K562 (cell line): ENCODE measurements around the gene GDAP2. TPM values are rescaled to one million over a fixed set of nuclear protein-coding genes. Genes with fewer than 3 reads are reported as not detected.

Experiments
- ATF1 ChIP-seq, 2 experiments: fragments of 450-650 bp in 1 of 2; IDR thresholded peaks; 2 replicates each; pipeline ENCODE4 v1.6.1; 2016; ENCODE audit warnings: missing compliant biosample characterization in 1 of 2, missing genetic modification characterization in 1 of 2
- FOXJ3 ChIP-seq: sonication (generic); formaldehyde crosslinking; IDR thresholded peaks from 2 replicates; pipeline ENCODE4 v1.4.0; 2020; ENCODE audit warnings: mild to moderate bottlenecking, missing genetic modification reagents
- IFI16 ChIP-seq: fragments of 250-450 bp; sonication (Bioruptor Pico); IDR thresholded peaks from 2 replicates; pipeline ENCODE4 v2.1.2; 2022; ENCODE audit warnings: mild to moderate bottlenecking, inconsistent platforms
- PCBP2 ChIP-seq: fragments of 200-400 bp; formaldehyde crosslinking; IDR thresholded peaks from 2 replicates; pipeline ENCODE4 v1.6.1; 2018; ENCODE audit warnings: low read length, low read depth, mild to moderate bottlenecking, moderate library complexity; ENCODE audit not compliant: poor library complexity, severe bottlenecking
- PHB2 ChIP-seq: fragments of 450-650 bp; IDR thresholded peaks from 2 replicates; pipeline ENCODE4 v1.6.1; 2017; ENCODE audit warnings: low read depth
- SIN3B ChIP-seq: fragments of 450-650 bp; IDR thresholded peaks from 2 replicates; pipeline ENCODE4 v1.6.1; 2017; ENCODE audit warnings: low read depth, mild to moderate bottlenecking, moderate library complexity
- U2AF1 ChIP-seq: fragments of 200-400 bp; formaldehyde crosslinking; optimal IDR thresholded peaks from 2 replicates; pipeline ENCODE3; 2017; ENCODE audit warnings: mild to moderate bottlenecking, low read depth, low read length, moderate library complexity
- ZFP1 ChIP-seq: fragments of 450-650 bp; formaldehyde crosslinking; IDR thresholded peaks from 2 replicates; pipeline ENCODE4 v1.4.0; 2020; ENCODE audit warnings: mild to moderate bottlenecking, mixed read lengths
- ZFPM2 ChIP-seq: fragments of 250-450 bp; sonication (Bioruptor Pico); IDR thresholded peaks from 2 replicates; pipeline ENCODE4 v1.5.1; 2022; ENCODE audit warnings: mild to moderate bottlenecking
- ZKSCAN8 ChIP-seq: fragments of 200-800 bp; sonication (Bioruptor generic); IDR thresholded peaks from 2 replicates; pipeline ENCODE4 v1.6.1; 2016; ENCODE audit warnings: missing genetic modification characterization, missing compliant biosample characterization
- ZNF146 ChIP-seq: IDR thresholded peaks from one replicate; pipeline ENCODE4 v1.6.1; 2018; ENCODE audit warnings: missing compliant biosample characterization; ENCODE audit not compliant: unreplicated experiment
- ZNF165 ChIP-seq: fragments of 250-450 bp; sonication (Bioruptor Pico); IDR thresholded peaks from 2 replicates; pipeline ENCODE4 v1.4.0; 2020; ENCODE audit warnings: borderline replicate concordance
- ZNF76 ChIP-seq: fragments of 250-450 bp; sonication (Bioruptor Pico); IDR thresholded peaks from 2 replicates; pipeline ENCODE4 v1.4.0; 2020; ENCODE audit warnings: mild to moderate bottlenecking, moderate library complexity, borderline replicate concordance
- polyA plus RNA-seq, 8 experiments: library from polyadenylated mRNA; depleted of rRNA in 4 of 8; stranded (reverse) in 5 of 8; unstranded in 3 of 8; fragments of >200 nt; fragmentation: Nextera tagmentation in 2 of 8; fragmentation: Illumina TruSeq in 1 of 8; extraction: Ambion mirVana in 2 of 8; extraction: Trizol in 1 of 8; gene quantifications; 2 replicates each; pipeline versions ENCODE4 v1.2.1 to v1.2.3, GENCODE V29; 2011 to 2014; ENCODE audit warnings: inconsistent platforms in 1 of 8, missing spikeins in 1 of 8
- total RNA-seq, 7 experiments: library from RNA; depleted of rRNA in 6 of 7; stranded (reverse); fragments of >200 nt in 6 of 7; fragmentation: Illumina TruSeq in 2 of 7; extraction: Trizol in 2 of 7; gene quantifications; 2 replicates each; pipeline versions ENCODE4 v1.2.1 to v1.2.3, GENCODE V29; 2011 to 2021; ENCODE audit warnings: low replicate concordance in 1 of 7
- TF ChIP-seq, protein P1 (sequence below): fragments of 450-650 bp; formaldehyde crosslinking; IDR thresholded peaks from 2 replicates; pipeline ENCODE4 v1.4.0; 2020; ENCODE audit warnings: mild to moderate bottlenecking
- TF ChIP-seq, protein P2 (sequence below): sonication (generic); formaldehyde crosslinking; IDR thresholded peaks from 2 replicates; pipeline ENCODE4 v1.8.1; 2023; ENCODE audit warnings: mild to moderate bottlenecking, missing genetic modification reagents
- TF ChIP-seq, protein P3 (sequence below): fragments of 200-400 bp; formaldehyde crosslinking; IDR thresholded peaks from 2 replicates; pipeline ENCODE4 v1.6.1; 2017; ENCODE audit warnings: mild to moderate bottlenecking, low read depth, low read length, moderate library complexity
- TF ChIP-seq, protein P4 (sequence below): fragments of 250-450 bp; sonication (Bioruptor Pico); IDR thresholded peaks from 2 replicates; pipeline ENCODE4 v1.8.0; 2021; ENCODE audit warnings: borderline replicate concordance, mild to moderate bottlenecking, moderate library complexity; ENCODE audit not compliant: poor library complexity, severe bottlenecking
- TF ChIP-seq, protein P5 (sequence below): fragments of 200-800 bp; sonication (Bioruptor generic); IDR thresholded peaks from 2 replicates; pipeline ENCODE4 v1.6.1; 2017; ENCODE audit warnings: missing genetic modification characterization, missing compliant biosample characterization

GDAP2 gene
- total and polyA plus RNA-seq, 9 of the 15 experiments (the other 6 are each of a cell fraction or from before 2014, with no cell fraction given), result 4.1 to 23.1 (median 13.2) TPM

DNA sequence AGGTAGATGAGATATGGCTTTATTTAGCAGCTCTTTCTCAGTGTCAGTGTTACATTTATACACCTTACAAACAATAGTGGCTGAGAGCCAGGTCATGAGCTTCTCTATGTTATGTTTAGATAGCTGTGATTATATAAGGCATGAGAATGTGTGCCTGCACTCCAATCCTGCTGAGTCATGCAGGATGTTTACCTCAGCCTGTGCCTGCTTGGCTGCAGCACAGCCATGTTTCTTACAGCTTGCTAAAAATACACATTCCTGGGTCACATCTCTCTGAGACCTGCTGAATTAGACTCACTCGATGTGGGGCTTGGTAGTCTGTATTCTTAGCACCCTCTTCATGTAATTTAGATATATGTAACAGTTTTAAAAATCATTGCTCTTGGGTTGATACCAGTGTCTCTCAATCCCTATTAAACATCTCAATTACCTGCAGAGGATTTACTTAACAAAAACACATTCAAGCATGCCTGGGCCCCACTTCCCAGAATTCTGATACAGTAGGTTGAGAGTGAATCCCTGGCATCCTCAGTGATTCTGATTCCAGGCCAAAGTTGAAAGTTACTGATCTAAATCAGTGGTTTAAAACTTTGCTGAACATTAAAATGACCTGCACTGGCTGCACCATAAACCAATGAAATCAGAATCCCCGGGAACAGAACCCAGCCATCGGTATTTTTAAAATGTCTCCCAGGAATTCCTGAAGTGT lies 107.5 kb downstream of the GDAP2 start (continued):
- TF ChIP-seq ZNF76, result peak; percentile 90
- TF ChIP-seq IFI16 (CRISPR knock-in tag), result 0 out of 2 replicates have a peak, but pooled peaks have one; percentile 52
- TF ChIP-seq ATF1 (CRISPR knock-in tag; IDR thresholded peaks at IDR 0.05), result no peak
- peak; percentile 42; the same call in 1 of the 2 replicates for TF ChIP-seq ATF1 (tag; IDR thresholded peaks at IDR 0.05)
- TF ChIP-seq, protein P1, sequence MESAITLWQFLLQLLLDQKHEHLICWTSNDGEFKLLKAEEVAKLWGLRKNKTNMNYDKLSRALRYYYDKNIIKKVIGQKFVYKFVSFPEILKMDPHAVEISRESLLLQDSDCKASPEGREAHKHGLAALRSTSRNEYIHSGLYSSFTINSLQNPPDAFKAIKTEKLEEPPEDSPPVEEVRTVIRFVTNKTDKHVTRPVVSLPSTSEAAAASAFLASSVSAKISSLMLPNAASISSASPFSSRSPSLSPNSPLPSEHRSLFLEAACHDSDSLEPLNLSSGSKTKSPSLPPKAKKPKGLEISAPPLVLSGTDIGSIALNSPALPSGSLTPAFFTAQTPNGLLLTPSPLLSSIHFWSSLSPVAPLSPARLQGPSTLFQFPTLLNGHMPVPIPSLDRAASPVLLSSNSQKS, result no peak
- TF ChIP-seq, protein P2, sequence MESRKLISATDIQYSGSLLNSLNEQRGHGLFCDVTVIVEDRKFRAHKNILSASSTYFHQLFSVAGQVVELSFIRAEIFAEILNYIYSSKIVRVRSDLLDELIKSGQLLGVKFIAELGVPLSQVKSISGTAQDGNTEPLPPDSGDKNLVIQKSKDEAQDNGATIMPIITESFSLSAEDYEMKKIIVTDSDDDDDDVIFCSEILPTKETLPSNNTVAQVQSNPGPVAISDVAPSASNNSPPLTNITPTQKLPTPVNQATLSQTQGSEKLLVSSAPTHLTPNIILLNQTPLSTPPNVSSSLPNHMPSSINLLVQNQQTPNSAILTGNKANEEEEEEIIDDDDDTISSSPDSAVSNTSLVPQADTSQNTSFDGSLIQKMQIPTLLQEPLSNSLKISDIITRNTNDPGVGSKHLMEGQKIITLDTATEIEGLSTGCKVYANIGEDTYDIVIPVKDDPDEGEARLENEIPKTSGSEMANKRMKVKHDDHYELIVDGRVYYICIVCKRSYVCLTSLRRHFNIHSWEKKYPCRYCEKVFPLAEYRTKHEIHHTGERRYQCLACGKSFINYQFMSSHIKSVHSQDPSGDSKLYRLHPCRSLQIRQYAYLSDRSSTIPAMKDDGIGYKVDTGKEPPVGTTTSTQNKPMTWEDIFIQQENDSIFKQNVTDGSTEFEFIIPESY (CRISPR knock-in tag), result no peak
- TF ChIP-seq ZFPM2 (CRISPR knock-in tag), result no peak
- no peak for TF ChIP-seq U2AF1
- TF ChIP-seq SIN3B, result no peak
- no peak for TF ChIP-seq PCBP2
- TF ChIP-seq ZKSCAN8 (CRISPR knock-in tag), result peak; percentile 90
- TF ChIP-seq ZNF146 (CRISPR knock-in tag), result no peak
- TF ChIP-seq, protein P3, sequence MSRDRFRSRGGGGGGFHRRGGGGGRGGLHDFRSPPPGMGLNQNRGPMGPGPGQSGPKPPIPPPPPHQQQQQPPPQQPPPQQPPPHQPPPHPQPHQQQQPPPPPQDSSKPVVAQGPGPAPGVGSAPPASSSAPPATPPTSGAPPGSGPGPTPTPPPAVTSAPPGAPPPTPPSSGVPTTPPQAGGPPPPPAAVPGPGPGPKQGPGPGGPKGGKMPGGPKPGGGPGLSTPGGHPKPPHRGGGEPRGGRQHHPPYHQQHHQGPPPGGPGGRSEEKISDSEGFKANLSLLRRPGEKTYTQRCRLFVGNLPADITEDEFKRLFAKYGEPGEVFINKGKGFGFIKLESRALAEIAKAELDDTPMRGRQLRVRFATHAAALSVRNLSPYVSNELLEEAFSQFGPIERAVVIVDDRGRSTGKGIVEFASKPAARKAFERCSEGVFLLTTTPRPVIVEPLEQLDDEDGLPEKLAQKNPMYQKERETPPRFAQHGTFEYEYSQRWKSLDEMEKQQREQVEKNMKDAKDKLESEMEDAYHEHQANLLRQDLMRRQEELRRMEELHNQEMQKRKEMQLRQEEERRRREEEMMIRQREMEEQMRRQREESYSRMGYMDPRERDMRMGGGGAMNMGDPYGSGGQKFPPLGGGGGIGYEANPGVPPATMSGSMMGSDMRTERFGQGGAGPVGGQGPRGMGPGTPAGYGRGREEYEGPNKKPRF, result no peak
- TF ChIP-seq FOXJ3, result no peak
- TF ChIP-seq, protein P4, sequence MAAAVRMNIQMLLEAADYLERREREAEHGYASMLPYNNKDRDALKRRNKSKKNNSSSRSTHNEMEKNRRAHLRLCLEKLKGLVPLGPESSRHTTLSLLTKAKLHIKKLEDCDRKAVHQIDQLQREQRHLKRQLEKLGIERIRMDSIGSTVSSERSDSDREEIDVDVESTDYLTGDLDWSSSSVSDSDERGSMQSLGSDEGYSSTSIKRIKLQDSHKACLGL (CRISPR knock-in tag), result no peak
- TF ChIP-seq ZNF165, result peak; percentile 80; the same call in 1 of the 2 replicates
- TF ChIP-seq ZFP1 (CRISPR knock-in tag), result peak; percentile 67; the same call in 1 of the 2 replicates
- TF ChIP-seq, protein P5, sequence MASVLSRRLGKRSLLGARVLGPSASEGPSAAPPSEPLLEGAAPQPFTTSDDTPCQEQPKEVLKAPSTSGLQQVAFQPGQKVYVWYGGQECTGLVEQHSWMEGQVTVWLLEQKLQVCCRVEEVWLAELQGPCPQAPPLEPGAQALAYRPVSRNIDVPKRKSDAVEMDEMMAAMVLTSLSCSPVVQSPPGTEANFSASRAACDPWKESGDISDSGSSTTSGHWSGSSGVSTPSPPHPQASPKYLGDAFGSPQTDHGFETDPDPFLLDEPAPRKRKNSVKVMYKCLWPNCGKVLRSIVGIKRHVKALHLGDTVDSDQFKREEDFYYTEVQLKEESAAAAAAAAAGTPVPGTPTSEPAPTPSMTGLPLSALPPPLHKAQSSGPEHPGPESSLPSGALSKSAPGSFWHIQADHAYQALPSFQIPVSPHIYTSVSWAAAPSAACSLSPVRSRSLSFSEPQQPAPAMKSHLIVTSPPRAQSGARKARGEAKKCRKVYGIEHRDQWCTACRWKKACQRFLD, result peak; percentile 98
- no peak for TF ChIP-seq PHB2
